GM13976 (cell line): ENCODE results near the gene PRIMPOL.
"Not testable (repeated sequence)": the region's sequence is repeated elsewhere in the genome, so short reads cannot be mapped to it uniquely, and the experiment has no call there.

ENCODE experiments used
- DNase-seq: peaks from one replicate; pipeline ENCODE4 v3.0.0; 2012; ENCODE audit warnings: low spot score
- CTCF ChIP-seq: IDR thresholded peaks from 2 replicates; pipeline ENCODE4 v1.5.1; 2012; ENCODE audit warnings: borderline replicate concordance, mild to moderate bottlenecking; ENCODE audit not compliant: insufficient read depth; ENCODE audit errors: extremely low read depth, missing control alignments, control extremely low read depth
- in situ Hi-C: fragments of 300-500 bp; cut with MboI; formaldehyde crosslinking; loops from one replicate; pipeline ENCODE4 v1.12.0; 2022; ENCODE audit warnings: low sequenced_read_pairs, mixed read lengths, inconsistent platforms; ENCODE audit not compliant: unreplicated experiment

Gene PRIMPOL

GRCh38 chr4:184649971-184650855 lies 675 bp downstream of the PRIMPOL start:
- in situ Hi-C loops: loop anchor here (10.0 kb wide), 1 partner anchor 385 kb away; no protein-coding TSS in a partner anchor
- no peak for TF ChIP-seq CTCF
- no peak for DNase-seq

- TF ChIP-seq CTCF: no peak
- in situ Hi-C loops: no loop called here
- DNase-seq: no peak
Measured at GRCh38 chr4:184651899-184652298, 2.4 kb downstream of the PRIMPOL start.

- DNase-seq, in situ Hi-C loops: not testable (repeated sequence)
Measured at GRCh38 chr4:184652681-184653080, 3.1 kb downstream of the PRIMPOL start.

GRCh38 chr4:184653650-184654049 lies 4.1 kb downstream of the PRIMPOL start:
- no peak for DNase-seq
- in situ Hi-C loops: no loop called here
- no peak for TF ChIP-seq CTCF

GRCh38 chr4:184655889-184656869 lies 6.6 kb downstream of the PRIMPOL start:
- TF ChIP-seq CTCF: no peak
- no peak for DNase-seq
- in situ Hi-C loops: no loop called here

GRCh38 chr4:184657144-184657543 lies 7.6 kb downstream of the PRIMPOL start:
- no peak for DNase-seq
- TF ChIP-seq CTCF: no peak
- in situ Hi-C loops: no loop called here

- in situ Hi-C loops, DNase-seq: not testable (repeated sequence)
Measured at GRCh38 chr4:184657820-184658219, 8.3 kb downstream of the PRIMPOL start.
